GM12874 (cell line): ENCODE measurements around the gene FNDC3A.

Source experiments
- TF ChIP-seq, protein P1 (sequence below): IDR thresholded peaks from 2 replicates; pipeline ENCODE4 v1.5.1; 2011; ENCODE audit warnings: low read depth, mild to moderate bottlenecking, control low read depth, low read length, moderate library complexity; ENCODE audit not compliant: insufficient read depth

FNDC3A gene

GRCh38 chr13:49099513-49099877 is 123.8 kb downstream of the FNDC3A start:
- TF ChIP-seq, protein P1, sequence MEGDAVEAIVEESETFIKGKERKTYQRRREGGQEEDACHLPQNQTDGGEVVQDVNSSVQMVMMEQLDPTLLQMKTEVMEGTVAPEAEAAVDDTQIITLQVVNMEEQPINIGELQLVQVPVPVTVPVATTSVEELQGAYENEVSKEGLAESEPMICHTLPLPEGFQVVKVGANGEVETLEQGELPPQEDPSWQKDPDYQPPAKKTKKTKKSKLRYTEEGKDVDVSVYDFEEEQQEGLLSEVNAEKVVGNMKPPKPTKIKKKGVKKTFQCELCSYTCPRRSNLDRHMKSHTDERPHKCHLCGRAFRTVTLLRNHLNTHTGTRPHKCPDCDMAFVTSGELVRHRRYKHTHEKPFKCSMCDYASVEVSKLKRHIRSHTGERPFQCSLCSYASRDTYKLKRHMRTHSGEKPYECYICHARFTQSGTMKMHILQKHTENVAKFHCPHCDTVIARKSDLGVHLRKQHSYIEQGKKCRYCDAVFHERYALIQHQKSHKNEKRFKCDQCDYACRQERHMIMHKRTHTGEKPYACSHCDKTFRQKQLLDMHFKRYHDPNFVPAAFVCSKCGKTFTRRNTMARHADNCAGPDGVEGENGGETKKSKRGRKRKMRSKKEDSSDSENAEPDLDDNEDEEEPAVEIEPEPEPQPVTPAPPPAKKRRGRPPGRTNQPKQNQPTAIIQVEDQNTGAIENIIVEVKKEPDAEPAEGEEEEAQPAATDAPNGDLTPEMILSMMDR: no peak

DNA sequence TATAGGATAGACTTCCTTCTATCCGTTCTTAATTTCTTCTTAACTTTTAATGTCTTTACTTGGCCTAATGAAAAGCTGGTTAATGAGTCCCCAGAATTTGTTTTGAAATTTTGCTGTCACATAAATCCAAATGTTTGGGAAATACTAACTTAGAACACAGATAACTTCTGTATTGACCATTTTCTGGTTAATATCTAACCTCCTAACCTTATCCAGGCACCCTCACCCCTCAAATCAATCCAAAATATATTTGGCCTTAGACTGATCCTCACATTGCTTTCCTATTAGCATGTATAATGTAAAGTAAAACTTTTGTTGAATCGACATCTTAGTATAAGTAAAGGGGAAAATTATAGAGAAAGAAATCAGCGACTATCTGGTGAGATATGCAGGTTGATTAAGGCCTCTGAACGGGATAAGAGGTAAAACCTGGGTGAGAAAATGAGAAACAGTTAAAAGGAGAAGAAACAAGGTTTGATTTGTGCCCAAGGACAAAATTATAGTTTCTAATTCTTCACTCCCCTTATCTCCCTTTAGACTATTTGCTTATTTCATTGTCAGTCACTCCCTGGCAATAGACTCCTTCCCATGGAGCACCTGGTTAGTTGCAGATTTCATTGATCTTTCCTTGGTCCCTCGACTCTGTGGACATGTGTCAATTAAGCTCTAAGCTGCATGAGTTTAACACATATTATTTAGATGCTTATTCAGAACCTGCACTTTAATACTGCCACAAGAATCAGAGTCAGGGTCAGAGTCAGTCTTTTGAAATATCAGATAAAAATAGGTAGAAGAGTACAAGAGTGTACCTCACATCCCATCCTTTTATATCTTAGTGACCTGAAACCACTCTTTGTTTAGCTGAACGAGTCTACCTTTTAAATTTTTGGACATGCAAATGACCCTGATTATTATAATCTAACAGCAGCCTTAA is 125.2 kb downstream of the FNDC3A start:
- TF ChIP-seq, protein P1: no peak

DNA sequence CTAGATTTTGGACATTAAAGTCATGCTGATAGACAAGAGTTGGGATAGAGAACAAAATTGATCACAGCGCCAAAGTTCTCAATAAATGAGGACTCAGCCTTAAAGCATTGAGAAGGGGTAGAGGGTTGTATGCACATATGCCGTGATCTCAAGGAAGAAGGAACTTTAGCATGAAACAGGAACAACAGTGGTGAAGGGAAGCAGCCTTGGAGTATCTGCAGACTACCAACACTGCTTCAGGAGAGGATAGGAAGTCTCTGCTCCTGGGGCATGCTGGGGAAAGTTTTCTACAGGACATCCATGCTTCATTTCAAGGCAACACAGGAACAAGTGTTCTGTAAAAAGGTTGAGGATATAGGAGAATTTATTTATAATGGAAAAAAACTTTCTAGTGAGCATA is 132.5 kb downstream of the FNDC3A start:
- TF ChIP-seq, protein P1: no peak

GRCh38 chr13:49110122-49110912 is 134.6 kb downstream of the FNDC3A start:
- TF ChIP-seq, protein P1: no peak

GRCh38 chr13:49110913-49111170 is 135.1 kb downstream of the FNDC3A start:
- TF ChIP-seq, protein P1: no peak

GRCh38 chr13:49112782-49113525 is 137.2 kb downstream of the FNDC3A start:
- TF ChIP-seq, protein P1: no peak
